Mesothelial cell of epicardium (in vitro differentiated cells): ENCODE data around the gene TRAF3. TPM values are rescaled to one million over a fixed set of nuclear protein-coding genes. Genes with fewer than 3 reads are reported as not detected.
"Not testable (repeated sequence)": the region's sequence is repeated elsewhere in the genome, so short reads cannot be mapped to it uniquely, and the experiment has no call there.

Experiments
- DNase-seq, 2 experiments: peaks; one replicate each; pipeline ENCODE4 v3.0.0; 2021; ENCODE audit warnings: low spot score in 2 of 2; ENCODE audit not compliant: unreplicated experiment in 2 of 2
- H3K27ac Mint-ChIP-seq: 2 replicates; pipeline ENCODE4 v1.8.0; 2021; ENCODE audit warnings: mixed read lengths
- H3K27me3 Mint-ChIP-seq: 2 replicates; pipeline ENCODE4 v1.8.0; 2021; ENCODE audit warnings: low read depth, mixed read lengths
- H3K36me3 Mint-ChIP-seq: 2 replicates; pipeline ENCODE4 v1.8.0; 2021; ENCODE audit warnings: mixed read lengths
- H3K4me1 Mint-ChIP-seq: 2 replicates; pipeline ENCODE4 v1.8.0; 2021; ENCODE audit warnings: mixed read lengths
- H3K4me3 Mint-ChIP-seq: 2 replicates; pipeline ENCODE4 v1.8.0; 2021; ENCODE audit warnings: mild to moderate bottlenecking, moderate library complexity, mixed read lengths
- H3K9me3 Mint-ChIP-seq: 2 replicates; pipeline ENCODE4 v1.8.0; 2021; ENCODE audit warnings: mixed read lengths
- CTCF ChIP-seq: fragments of 200-600 bp; sonication (generic); IDR thresholded peaks from one replicate; pipeline ENCODE4 v1.5.0; 2021; ENCODE audit warnings: antibody characterized with exemption; ENCODE audit not compliant: unreplicated experiment
- total RNA-seq: library from RNA; stranded (reverse); gene quantifications from 3 replicates; pipeline ENCODE4 v1.2.1, GENCODE V29; 2021

Gene TRAF3
- total RNA-seq, 1 donor from 2014 or later: 26.4 TPM

- Mint-ChIP-seq H3K4me1 (no peaks in the 10 kb centered on the region), H3K27me3 (no peaks in the 10 kb centered on the region), H3K27ac (no peak overlapping the region), H3K9me3 (no peaks in the 10 kb centered on the region), H3K4me3 (no peak overlapping the region), H3K36me3 (peaks cover 21% of the 10 kb centered on the region)
- TF ChIP-seq CTCF: no peak
- DNase-seq: no peak
Observed at GRCh38 chr14:102893452-102893851, 116.2 kb downstream of the TRAF3 start.

- not testable (repeated sequence) for DNase-seq, H3K9me3 Mint-ChIP-seq, H3K4me3 Mint-ChIP-seq, H3K4me1 Mint-ChIP-seq, H3K27ac Mint-ChIP-seq, H3K27me3 Mint-ChIP-seq
- H3K36me3 Mint-ChIP-seq: peaks cover 27% of the 10 kb centered on the region
Observed at GRCh38 chr14:102896735-102897134, 119.5 kb downstream of the TRAF3 start.

- H3K27ac Mint-ChIP-seq: no peak overlapping the region
- H3K4me1 Mint-ChIP-seq: no peaks in the 10 kb centered on the region
Observed at GRCh38 chr14:102897299-102898027, 120.2 kb downstream of the TRAF3 start.

GRCh38 chr14:102898298-102898697, 121.0 kb downstream of the TRAF3 start:
- Mint-ChIP-seq H3K9me3 (no peaks in the 10 kb centered on the region), H3K4me3 (no peak overlapping the region), H3K27ac (no peak overlapping the region), H3K4me1 (no peaks in the 10 kb centered on the region), H3K36me3 (peaks cover 25% of the 10 kb centered on the region), H3K27me3 (no peaks in the 10 kb centered on the region)
- no peak for TF ChIP-seq CTCF
- DNase-seq: no peak

More at GRCh38 chr14:102897299-102898027, 120.2 kb downstream of the TRAF3 start:
- Mint-ChIP-seq H3K27me3 (no peaks in the 10 kb centered on the region), H3K9me3 (no peaks in the 10 kb centered on the region), H3K4me3 (no peak overlapping the region), H3K36me3 (peaks cover 25% of the 10 kb centered on the region)
- DNase-seq: no peak
- TF ChIP-seq CTCF: no peak

GRCh38 chr14:102898776-102899515, 121.7 kb downstream of the TRAF3 start:
- Mint-ChIP-seq H3K36me3 (peaks cover 25% of the 10 kb centered on the region), H3K27me3 (no peaks in the 10 kb centered on the region), H3K9me3 (no peaks in the 10 kb centered on the region), H3K4me3 (no peak overlapping the region), H3K4me1 (no peaks in the 10 kb centered on the region), H3K27ac (no peak overlapping the region)
- TF ChIP-seq CTCF: no peak
- no peak for DNase-seq

- no peak for DNase-seq
- H3K4me3 Mint-ChIP-seq: no peak overlapping the region
- no peaks in the 10 kb centered on the region for H3K9me3 Mint-ChIP-seq
- no peak overlapping the region for H3K27ac Mint-ChIP-seq
- no peaks in the 10 kb centered on the region for H3K4me1 Mint-ChIP-seq
- H3K27me3 Mint-ChIP-seq: no peaks in the 10 kb centered on the region
- TF ChIP-seq CTCF: no peak
- peaks cover 25% of the 10 kb centered on the region for H3K36me3 Mint-ChIP-seq
Observed at GRCh38 chr14:102899516-102899900, 122.3 kb downstream of the TRAF3 start.
